Motor neuron (in vitro differentiated cells): ENCODE data around the gene TMEM247. TPM values are rescaled to one million over a fixed set of nuclear protein-coding genes. Genes with fewer than 3 reads are reported as not detected.

ENCODE experiments used
- ATAC-seq, 8 experiments: fragments of 200-7000 bp; cut with Tn5 transposase; replicated peaks in 6 of 8; 2 replicates each; pipeline ENCODE4 v1.8.0; 2021; ENCODE audit warnings: mild to moderate bottlenecking in 8 of 8, moderate library complexity in 8 of 8
- H3K27ac ChIP-seq, 2 donors: fragments of 250-450 bp; sonication (Bioruptor Pico); 2 replicates each; pipeline ENCODE4 v1.9.0; 2021; ENCODE audit warnings: antibody characterized with exemption in 2 of 2, mild to moderate bottlenecking in 2 of 2, moderate library complexity in 1 of 2
- H3K4me1 ChIP-seq, 2 donors: fragments of 250-450 bp; sonication (Bioruptor Pico); replicated peaks in 1 of 2; 2 replicates each; pipeline ENCODE4 v1.6.1; 2021; ENCODE audit warnings: antibody characterized with exemption in 2 of 2, mild to moderate bottlenecking in 2 of 2, moderate library complexity in 1 of 2
- H3K4me3 ChIP-seq, 5 donors: fragments of 250-450 bp; sonication (Bioruptor Pico); 2 replicates each; pipeline ENCODE4 v1.9.0; 2021; ENCODE audit warnings: antibody characterized with exemption in 5 of 5, mild to moderate bottlenecking in 5 of 5, moderate library complexity in 4 of 5
- WGBS, 10 experiments: fragments of 450-650 bp; shearing (Covaris generic); methylation state at CpG; one replicate each; pipeline ENCODE4 v1.0.0; 2022; 5-methylcytosine and 5-hydroxymethylcytosine counted together
- in situ Hi-C, 9 experiments: fragments of 400-800 bp; cut with MboI; loops; one replicate each; pipeline ENCODE4 v1.15.0; 2021; ENCODE audit warnings: low sequenced_read_pairs in 9 of 9, low pct_unique_long_range_greater_than_20kb in 2 of 9; ENCODE audit not compliant: unreplicated experiment in 9 of 9
- total RNA-seq, 8 experiments: library from RNA; unstranded; fragments of 300-600 nt; gene quantifications; 2 replicates each; pipeline versions ENCODE4 v1.2.3 to v1.2.4, GENCODE V29; 2022

The TMEM247 gene
- total RNA-seq, 8 experiments from 2014 or later, result not detected

GRCh38 chr2:46486436-46486835, 7.1 kb downstream of the TMEM247 start:
- H3K4me3 ChIP-seq, result no peak overlapping the region
- ATAC-seq, result peak in 3 of 8 experiments; percentile 45 to 62 (median 48)
- WGBS, 10 experiments, result 29 to 100% (median 80%) methylated on average over 1 to 3 of the region's 3 CpGs; no CpG with 5 or more reads in 1 of the 10 experiments
- no peak overlapping the region for H3K27ac ChIP-seq
- H3K4me1 ChIP-seq, result peaks cover 0 to 4% of the 10 kb centered on the region in 2 donors
- in situ Hi-C loops, result no loop called here

- Histone ChIP-seq H3K4me1 (peaks cover 0 to 4% of the 10 kb centered on the region in 2 donors), H3K4me3 (no peak overlapping the region), H3K27ac (no peak overlapping the region)
- WGBS, 10 experiments, result 0 to 94% (median 80%) methylated on average over 1 to 6 of the region's 8 CpGs; no CpG with 5 or more reads in 1 of the 10 experiments
- ATAC-seq, result peak in 2 of 8 experiments; percentile 86 to 93
- in situ Hi-C loops, result no loop called here
Measured at GRCh38 chr2:46487667-46488335, 8.4 kb downstream of the TMEM247 start.

DNA sequence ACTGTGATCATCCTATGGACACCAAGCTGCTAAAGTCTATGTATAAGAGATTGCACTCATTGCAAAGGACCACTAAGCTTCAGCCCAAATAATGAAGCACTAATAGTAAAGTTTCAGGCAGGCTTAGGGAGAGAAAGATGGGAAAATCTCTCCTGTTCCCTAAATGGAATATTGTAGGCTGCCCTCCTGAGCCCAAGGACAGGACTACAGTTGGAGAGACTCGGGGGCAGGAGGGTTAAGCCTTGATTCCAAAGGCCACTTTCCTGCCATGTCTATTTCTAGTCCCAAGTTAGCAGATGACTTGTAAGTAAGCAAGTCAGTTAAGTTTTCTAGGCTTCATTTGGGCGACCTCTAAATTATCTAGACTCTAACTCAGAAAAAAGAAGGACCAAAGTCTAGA, 9.0 kb downstream of the TMEM247 start:
- in situ Hi-C loops, result no loop called here
- Histone ChIP-seq H3K27ac (no peak overlapping the region), H3K4me3 (no peak overlapping the region), H3K4me1 (peaks cover 3 to 8% of the 10 kb centered on the region in 2 donors)
- peak in 2 of 8 experiments; percentile 10 to 18 for ATAC-seq
- WGBS, 10 experiments, result 43 to 100% (median 64%) methylated on average over 1 to 2 of the region's 2 CpGs; no CpG with 5 or more reads in 6 of the 10 experiments

- H3K4me3 ChIP-seq, result no peak overlapping the region
- WGBS, 10 experiments, result 46 to 88% (median 67%) methylated on average over 2 to 6 of the region's 8 CpGs; no CpG with 5 or more reads in 2 of the 10 experiments
- no peak overlapping the region for H3K27ac ChIP-seq
- peaks cover 14 to 20% of the 10 kb centered on the region in 2 donors for H3K4me1 ChIP-seq
- in situ Hi-C loops, result no loop called here
- ATAC-seq, result peak in 3 of 8 experiments; percentile 6 to 27 (median 25)
Measured at GRCh38 chr2:46489423-46490174, 10.2 kb downstream of the TMEM247 start.

GRCh38 chr2:46490521-46491141, 11.3 kb downstream of the TMEM247 start:
- peak in 2 of 8 experiments; percentile 16 to 58 for ATAC-seq
- Histone ChIP-seq H3K4me1 (peaks cover 14 to 21% of the 10 kb centered on the region in 2 donors), H3K27ac (no peak overlapping the region)

GRCh38 chr2:46492301-46492700, 12.9 kb downstream of the TMEM247 start:
- in situ Hi-C loops, result no loop called here
- WGBS, 10 experiments, result 80 to 100% (median 98%) methylated on average over 1 to 6 of the region's 7 CpGs; no CpG with 5 or more reads in 4 of the 10 experiments
- no peak overlapping the region for H3K4me3 ChIP-seq
- no peak for ATAC-seq
- peaks cover 26 to 33% of the 10 kb centered on the region in 2 donors for H3K4me1 ChIP-seq
- H3K27ac ChIP-seq, result no peak overlapping the region

More at GRCh38 chr2:46490521-46491141, 11.3 kb downstream of the TMEM247 start:
- H3K4me3 ChIP-seq, result no peak overlapping the region
- in situ Hi-C loops, result no loop called here
- 20 to 100% (median 80%) methylated on average over 1 to 3 of the region's 6 CpGs; no CpG with 5 or more reads in 3 of the 10 experiments for WGBS, 10 experiments

DNA sequence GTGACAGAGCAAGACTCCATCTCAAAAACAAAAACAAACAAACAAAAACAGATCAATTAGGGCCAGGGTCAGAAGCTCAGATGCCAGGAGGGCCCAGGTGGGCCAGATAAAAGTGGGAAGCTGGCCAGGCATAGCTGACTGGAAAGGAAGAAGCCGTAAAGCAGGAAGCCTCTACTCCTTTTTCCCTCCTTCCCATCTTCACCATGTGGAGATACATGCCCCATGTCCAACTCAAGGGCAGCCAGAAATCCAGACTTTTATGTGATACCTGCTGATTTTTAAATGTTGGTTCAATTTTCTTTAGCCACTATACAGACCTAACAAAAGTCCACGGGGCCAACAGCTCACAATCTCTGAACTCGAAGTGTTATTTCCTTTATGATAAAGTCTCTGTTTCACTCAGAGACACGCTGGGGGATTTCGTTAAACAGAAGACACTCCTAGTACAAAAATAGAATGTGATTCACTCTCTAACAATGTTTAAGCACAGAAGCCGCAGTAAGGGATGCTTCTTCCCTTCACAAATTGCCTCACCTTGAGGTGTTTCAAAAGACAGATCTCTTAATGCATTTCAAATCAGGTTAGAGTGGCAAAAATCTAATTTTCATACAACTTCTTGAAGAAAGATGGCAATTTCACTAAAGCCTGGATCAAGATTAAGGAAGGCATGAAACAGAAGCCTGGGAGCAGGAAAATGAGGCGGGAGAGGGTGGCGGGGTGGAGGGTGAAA, 14.0 kb downstream of the TMEM247 start:
- peak overlapping the region in 1 of 2 donors; percentile 41 for H3K27ac ChIP-seq

GRCh38 chr2:46493971-46494250, 14.5 kb downstream of the TMEM247 start:
- 4 to 82% (median 51%) methylated on average over 1 to 4 of the region's 4 CpGs; no CpG with 5 or more reads in 2 of the 10 experiments for WGBS, 10 experiments

More for the DNA sequence above, 14.0 kb downstream of the TMEM247 start:
- H3K4me3 ChIP-seq, result no peak overlapping the region
- WGBS, 10 experiments, result 25 to 84% (median 40%) methylated on average over 1 to 7 of the region's 8 CpGs; no CpG with 5 or more reads in 1 of the 10 experiments
- in situ Hi-C loops, result no loop called here
- ATAC-seq, result peak in 7 of 8 experiments; percentile 25 to 80 (median 41)
- H3K4me1 ChIP-seq, result peaks cover 31 to 35% of the 10 kb centered on the region in 2 donors

GRCh38 chr2:46494596-46494995, 15.2 kb downstream of the TMEM247 start:
- WGBS, 10 experiments, result 91 to 100% (median 100%) methylated on average over 2 to 4 of the region's 4 CpGs; no CpG with 5 or more reads in 5 of the 10 experiments
- ATAC-seq, result no peak
- H3K27ac ChIP-seq, result no peak overlapping the region
- in situ Hi-C loops, result no loop called here
- H3K4me1 ChIP-seq, result peaks cover 31 to 45% of the 10 kb centered on the region in 2 donors
- H3K4me3 ChIP-seq, result no peak overlapping the region

More at GRCh38 chr2:46493971-46494250, 14.5 kb downstream of the TMEM247 start:
- in situ Hi-C loops, result no loop called here
- Histone ChIP-seq H3K27ac (peak overlapping the region in 1 of 2 donors; percentile 41), H3K4me1 (peaks cover 31 to 40% of the 10 kb centered on the region in 2 donors), H3K4me3 (no peak overlapping the region)
- ATAC-seq, result peak in 5 of 8 experiments; percentile 89 to 95 (median 92)

- peaks cover 31 to 43% of the 10 kb centered on the region in 2 donors for H3K4me1 ChIP-seq
- 63 to 100% (median 77%) methylated on average over 1 to 6 of the region's 9 CpGs; no CpG with 5 or more reads in 2 of the 10 experiments for WGBS, 10 experiments
- no peak overlapping the region for H3K4me3 ChIP-seq
- in situ Hi-C loops, result no loop called here
- no peak overlapping the region for H3K27ac ChIP-seq
- peak in 3 of 8 experiments; percentile 8 to 40 (median 31) for ATAC-seq
Measured at GRCh38 chr2:46495231-46496030, 16.1 kb downstream of the TMEM247 start.

- Histone ChIP-seq H3K4me3 (no peak overlapping the region), H3K4me1 (peaks cover 36 to 49% of the 10 kb centered on the region in 2 donors), H3K27ac (no peak overlapping the region)
- WGBS, 10 experiments, result 86 to 100% (median 94%) methylated on average over 1 to 3 of the region's 4 CpGs; no CpG with 5 or more reads in 4 of the 10 experiments
- ATAC-seq, result no peak
- in situ Hi-C loops, result no loop called here
Measured at GRCh38 chr2:46497766-46498165, 18.4 kb downstream of the TMEM247 start.

DNA sequence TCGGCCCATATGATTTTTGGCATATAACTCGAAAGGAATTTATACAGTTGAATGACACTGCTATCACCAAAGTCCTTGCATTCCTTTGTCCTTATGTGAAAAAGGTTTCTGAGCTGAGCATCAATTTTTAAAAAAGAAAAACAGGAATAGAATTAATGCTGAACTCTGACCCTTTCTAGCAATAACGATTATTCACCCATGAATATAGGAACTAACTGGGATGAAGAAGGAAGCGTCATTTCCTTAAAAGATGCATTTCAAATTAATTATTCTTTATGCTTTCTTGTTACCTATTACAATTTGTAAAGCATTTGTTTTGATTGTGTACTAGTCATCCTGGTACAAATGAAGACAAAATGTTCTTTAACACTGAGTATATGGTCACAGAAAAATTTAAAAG, 19.3 kb downstream of the TMEM247 start:
- Histone ChIP-seq H3K4me3 (peak overlapping the region in 1 of 5 donors; percentile 76), H3K4me1 (peaks cover 31 to 42% of the 10 kb centered on the region in 2 donors), H3K27ac (no peak overlapping the region)
- in situ Hi-C loops, result no loop called here
- WGBS, 10 experiments, result 50 to 85% (median 79%) methylated on average over 1 to 4 of the region's 4 CpGs
- ATAC-seq, result no peak
